OCI-LY1 (cell line): ENCODE data around the gene IFT57.

Source experiments
- H2AFZ ChIP-seq: fragments of 200-600 bp; sonication (generic), shearing (Covaris generic); 2 replicates; pipeline ENCODE4 v1.6.0; 2014; ENCODE audit warnings: antibody characterized with exemption, mild to moderate bottlenecking, low read length
- H3F3A ChIP-seq: fragments of 200-600 bp; sonication (generic), shearing (Covaris generic); 2 replicates; pipeline ENCODE4 v1.6.0; 2014; ENCODE audit warnings: mild to moderate bottlenecking, antibody characterized with exemption, low read length, moderate library complexity; ENCODE audit not compliant: insufficient read depth
- H3K27ac ChIP-seq: fragments of 200-600 bp; sonication (generic); 2 replicates; pipeline ENCODE4 v1.5.1; 2014; ENCODE audit warnings: low read length, mixed run types, mild to moderate bottlenecking, low read depth; ENCODE audit not compliant: poor library complexity, severe bottlenecking
- H3K27me3 ChIP-seq: fragments of 200-600 bp; sonication (generic); 2 replicates; pipeline ENCODE4 v1.6.0; 2014; ENCODE audit warnings: antibody characterized with exemption, mild to moderate bottlenecking, low read length, moderate library complexity; ENCODE audit not compliant: insufficient read depth
- H3K36me3 ChIP-seq: fragments of 200-600 bp; sonication (generic); 2 replicates; pipeline ENCODE4 v1.6.1; 2014; ENCODE audit warnings: mild to moderate bottlenecking, antibody characterized with exemption, low read length, moderate library complexity, mixed read lengths; ENCODE audit not compliant: insufficient read depth
- H3K4me1 ChIP-seq: fragments of 200-600 bp; sonication (generic); 2 replicates; pipeline ENCODE4 v1.5.1; 2014; ENCODE audit warnings: mild to moderate bottlenecking, low read length, moderate library complexity; ENCODE audit not compliant: insufficient read depth, severe bottlenecking
- H3K4me2 ChIP-seq: fragments of 200-600 bp; sonication (generic), shearing (Covaris generic); 2 replicates; pipeline ENCODE4 v1.6.1; 2014; ENCODE audit warnings: low read length
- H3K4me3 ChIP-seq: fragments of 200-600 bp; sonication (generic); 2 replicates; pipeline ENCODE4 v1.5.1; 2014; ENCODE audit warnings: low read length, low read depth, mild to moderate bottlenecking, mixed read lengths; ENCODE audit not compliant: poor library complexity, severe bottlenecking
- H3K79me2 ChIP-seq: fragments of 200-600 bp; shearing (Covaris generic); 2 replicates; pipeline ENCODE4 v1.6.1; 2016; ENCODE audit warnings: mixed run types, low read length, mixed read lengths; ENCODE audit not compliant: insufficient read depth
- H3K9ac ChIP-seq: fragments of 200-600 bp; sonication (generic), shearing (Covaris generic); 2 replicates; pipeline ENCODE4 v1.6.1; 2014; ENCODE audit warnings: mild to moderate bottlenecking, low read length, mixed read lengths
- H3K9me2 ChIP-seq: fragments of 200-600 bp; sonication (generic), shearing (Covaris generic); 2 replicates; pipeline ENCODE4 v1.6.1; 2014; ENCODE audit warnings: low read depth, mild to moderate bottlenecking, low read length, mixed read lengths
- H3K9me3 ChIP-seq: fragments of 200-600 bp; shearing (Covaris generic); 2 replicates; pipeline ENCODE4 v1.6.1; 2014; ENCODE audit warnings: low read length, mixed read lengths
- H4K20me1 ChIP-seq: fragments of 200-600 bp; sonication (generic), shearing (Covaris generic); 2 replicates; pipeline ENCODE4 v1.6.0; 2016; ENCODE audit warnings: mild to moderate bottlenecking, low read length; ENCODE audit not compliant: insufficient read depth
- CTCF ChIP-seq: fragments of 200-600 bp; sonication (generic), shearing (Covaris generic); IDR thresholded peaks from 2 replicates; pipeline ENCODE4 v1.5.1; 2017; ENCODE audit warnings: mild to moderate bottlenecking, antibody characterized with exemption, low read length, moderate library complexity, mixed read lengths
- EZH2 ChIP-seq: fragments of 200-600 bp; sonication (generic), shearing (Covaris generic); IDR thresholded peaks from 2 replicates; pipeline ENCODE4 v1.8.0; 2017; ENCODE audit warnings: borderline replicate concordance, mixed run types, mild to moderate bottlenecking, antibody characterized with exemption, low read length, moderate library complexity, mixed read lengths

Gene IFT57

GRCh38 chr3:108191394-108191793 lies 30.8 kb downstream of the IFT57 start:
- no peak overlapping the region for H3K27ac ChIP-seq
- no peaks in the 10 kb centered on the region for H4K20me1 ChIP-seq
- no peaks in the 10 kb centered on the region for H3K9me2 ChIP-seq
- H3K27me3 ChIP-seq = no peaks in the 10 kb centered on the region
- H3K9me3 ChIP-seq = peaks cover 4% of the 10 kb centered on the region; the same call in 1 of the 2 replicates
- H3K4me3 ChIP-seq = no peak overlapping the region
- peaks cover 37% of the 10 kb centered on the region for H3K36me3 ChIP-seq
- no peaks in the 10 kb centered on the region for H3F3A ChIP-seq
- H3K4me2 ChIP-seq = no peak overlapping the region
- H3K9ac ChIP-seq = no peak overlapping the region
- no peak overlapping the region for H2AFZ ChIP-seq
- H3K79me2 ChIP-seq = no peaks in the 10 kb centered on the region
- no peaks in the 10 kb centered on the region for H3K4me1 ChIP-seq
- TF ChIP-seq CTCF (no peak), EZH2 (no peak)

GRCh38 chr3:108190346-108190745 lies 31.9 kb downstream of the IFT57 start:
- Histone ChIP-seq H3K9ac (no peak overlapping the region), H3F3A (no peaks in the 10 kb centered on the region), H3K4me3 (no peak overlapping the region), H2AFZ (no peak overlapping the region), H3K9me3 (peaks cover 4% of the 10 kb centered on the region; the same call in 1 of the 2 replicates), H3K4me1 (no peaks in the 10 kb centered on the region), H3K9me2 (no peaks in the 10 kb centered on the region), H3K79me2 (no peaks in the 10 kb centered on the region), H3K27me3 (no peaks in the 10 kb centered on the region), H3K4me2 (no peak overlapping the region), H3K36me3 (peaks cover 47% of the 10 kb centered on the region), H3K27ac (no peak overlapping the region), H4K20me1 (no peaks in the 10 kb centered on the region)
- TF ChIP-seq EZH2 = no peak
- no peak for TF ChIP-seq CTCF

- H3K9me3 ChIP-seq = peaks cover 2% of the 10 kb centered on the region; the same call in 1 of the 2 replicates
- no peaks in the 10 kb centered on the region for H3K4me1 ChIP-seq
- no peaks in the 10 kb centered on the region for H3K27me3 ChIP-seq
- H3K36me3 ChIP-seq = peaks cover 53% of the 10 kb centered on the region
- H4K20me1 ChIP-seq = no peaks in the 10 kb centered on the region
- H3K9ac ChIP-seq = no peak overlapping the region
- no peaks in the 10 kb centered on the region for H3F3A ChIP-seq
- H3K4me3 ChIP-seq = no peak overlapping the region
- no peak overlapping the region for H3K27ac ChIP-seq
- TF ChIP-seq EZH2 (no peak), CTCF (no peak)
- no peak overlapping the region for H2AFZ ChIP-seq
- no peaks in the 10 kb centered on the region for H3K9me2 ChIP-seq
- no peak overlapping the region for H3K4me2 ChIP-seq
- no peaks in the 10 kb centered on the region for H3K79me2 ChIP-seq
Measured at GRCh38 chr3:108189440-108189839, 32.8 kb downstream of the IFT57 start.
